ENCODE measurements around the gene FRA10AC1.
"Not testable (repeated sequence)": the region's sequence is repeated elsewhere in the genome, so short reads cannot be mapped to it uniquely, and the experiment has no call there.

FRA10AC1 gene

GRCh38 chr10:93703066-93703465 lies 674 bp upstream of the FRA10AC1 start:
- DNase-seq (ENCODE audit: low spot score), result no peak

DNA sequence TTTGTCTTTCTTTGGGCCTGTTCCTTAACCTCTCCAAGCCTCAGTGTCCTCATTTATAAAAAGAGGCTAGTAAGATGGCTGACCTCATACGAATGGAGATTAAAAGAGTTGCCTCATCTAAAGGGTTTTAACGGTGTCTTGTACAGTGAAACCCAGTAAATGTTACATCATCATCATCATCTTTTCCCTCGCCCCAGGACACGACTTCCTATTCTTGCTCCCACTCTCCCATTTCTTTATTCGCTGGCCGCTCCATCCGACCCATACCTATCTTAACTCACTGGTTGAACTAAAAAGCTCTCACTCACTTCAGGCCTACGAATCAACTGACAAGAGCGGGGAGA lies 554 bp downstream of the FRA10AC1 start:
- no peak for DNase-seq (ENCODE audit: low spot score)

GRCh38 chr10:93697207-93697606 lies 5.2 kb downstream of the FRA10AC1 start:
- no peak for DNase-seq (ENCODE audit: low spot score)

GRCh38 chr10:93696582-93696981 lies 5.8 kb downstream of the FRA10AC1 start:
- DNase-seq (ENCODE audit: low spot score), result not testable (repeated sequence)

GRCh38 chr10:93695740-93696139 lies 6.7 kb downstream of the FRA10AC1 start:
- no peak for DNase-seq (ENCODE audit: low spot score)

GRCh38 chr10:93687737-93688136 lies 14.7 kb downstream of the FRA10AC1 start:
- no peak for DNase-seq (ENCODE audit: low spot score)

- DNase-seq (ENCODE audit: low spot score), result peak; percentile 40
Observed at GRCh38 chr10:93680412-93681047, 21.9 kb downstream of the FRA10AC1 start.

DNA sequence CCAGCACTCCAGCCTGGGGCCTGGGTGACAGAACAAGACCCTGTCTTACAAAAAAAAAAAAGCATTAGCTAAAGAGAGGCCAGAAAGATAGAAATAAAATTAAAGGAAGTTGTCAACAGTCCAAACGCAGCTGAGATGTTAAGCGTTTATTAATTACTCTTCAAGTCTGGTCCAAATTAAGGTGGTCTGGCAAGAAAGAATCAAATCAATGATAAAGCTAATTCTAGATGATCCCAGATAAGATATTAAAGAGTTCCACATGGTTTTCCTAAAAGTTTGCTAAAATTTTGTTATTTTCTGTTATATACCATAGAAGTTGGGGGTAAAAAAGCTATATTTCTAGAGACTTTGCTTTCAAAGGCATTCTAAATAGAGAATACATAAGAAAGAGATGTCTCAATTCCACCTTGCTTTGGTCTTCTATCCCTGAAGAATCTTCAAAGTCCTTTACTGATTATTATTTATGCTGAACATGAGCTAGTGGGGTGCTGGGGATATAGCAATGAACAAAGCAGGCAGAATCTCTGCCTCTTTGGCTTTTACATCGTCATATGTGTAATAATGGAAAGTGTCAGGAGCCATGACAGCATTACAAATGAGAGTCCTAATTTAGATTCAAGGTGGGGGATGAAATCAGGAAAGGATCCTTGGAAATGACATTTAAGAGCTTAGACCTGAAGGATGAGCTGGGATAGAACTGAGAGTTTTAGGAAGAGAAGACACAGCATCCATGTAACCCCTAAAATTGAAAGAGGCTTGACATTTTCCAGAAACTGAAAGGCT lies 23.4 kb downstream of the FRA10AC1 start:
- no peak for DNase-seq (ENCODE audit: low spot score)

- DNase-seq (ENCODE audit: low spot score), result no peak
Observed at GRCh38 chr10:93678386-93678785, 24.0 kb downstream of the FRA10AC1 start.

GRCh38 chr10:93673791-93674190 lies 28.6 kb downstream of the FRA10AC1 start:
- DNase-seq (ENCODE audit: low spot score), result no peak

DNA sequence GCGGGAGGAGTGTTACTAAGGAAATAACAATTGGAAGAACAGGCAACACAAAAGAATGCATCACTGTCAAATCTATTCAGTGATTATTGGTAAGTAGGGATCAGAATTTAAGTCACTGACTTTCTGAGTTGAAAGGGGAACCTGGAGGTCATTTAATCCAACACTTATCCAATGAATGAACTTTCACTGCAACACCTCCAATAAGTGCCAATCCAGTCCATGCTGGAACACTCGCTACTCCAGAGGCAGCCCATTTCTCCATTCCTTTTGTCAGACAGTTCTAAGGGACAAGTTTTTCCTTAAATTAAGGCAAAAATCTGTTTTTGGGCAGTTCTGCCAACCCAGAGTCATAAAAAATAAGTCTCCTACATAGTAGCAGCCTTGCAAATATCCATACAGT lies 29.5 kb downstream of the FRA10AC1 start:
- no peak for DNase-seq (ENCODE audit: low spot score)

DNA sequence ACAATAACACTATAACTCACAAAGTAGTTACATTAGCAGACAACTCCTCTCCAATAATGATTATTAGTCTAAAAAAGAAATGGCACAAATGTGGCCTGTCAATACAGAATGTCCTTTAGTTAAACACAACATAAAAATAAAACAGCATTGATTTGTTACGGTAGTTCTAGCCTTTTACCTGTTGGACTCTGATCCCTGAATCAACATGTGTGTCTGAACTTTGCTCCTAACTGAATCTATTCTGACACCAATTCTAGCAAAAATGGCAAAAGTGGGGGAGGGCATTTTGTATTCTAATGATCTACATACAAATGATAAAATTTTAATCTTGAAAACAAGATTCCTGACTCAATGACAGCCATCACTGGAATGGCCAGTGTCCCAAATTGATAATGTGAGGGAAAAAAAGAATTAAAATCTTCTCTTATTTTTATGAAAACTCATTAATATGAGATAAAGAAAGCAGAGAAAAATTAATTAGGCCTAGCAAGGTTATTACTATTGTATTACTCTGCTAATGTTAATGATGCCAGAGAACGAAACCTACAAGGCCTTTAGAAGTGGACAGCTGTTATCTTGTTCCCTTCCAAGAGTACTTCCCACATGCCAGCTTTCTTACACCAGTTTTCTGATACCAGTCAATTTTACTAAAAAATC lies 30.2 kb downstream of the FRA10AC1 start:
- no peak for DNase-seq (ENCODE audit: low spot score)

DNA sequence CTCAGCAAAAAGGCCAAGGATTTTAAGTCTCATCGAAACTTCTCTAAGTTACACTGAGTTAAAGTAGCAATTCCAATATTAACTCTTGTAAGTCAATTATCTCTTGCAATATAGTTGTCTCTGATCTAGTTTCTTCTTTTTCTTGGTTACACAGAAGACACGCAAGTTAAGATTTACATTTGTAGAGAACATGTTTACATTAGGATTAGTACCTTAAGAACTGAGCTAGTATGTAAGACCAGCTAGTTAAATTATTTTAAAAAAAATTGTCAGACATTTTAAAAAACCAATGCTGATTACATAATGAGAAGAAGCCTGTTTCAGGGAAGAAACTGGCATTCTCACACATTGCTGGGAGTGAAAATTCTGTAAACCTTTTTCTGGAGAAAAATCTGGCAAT lies 31.4 kb downstream of the FRA10AC1 start:
- no peak for DNase-seq (ENCODE audit: low spot score)

GRCh38 chr10:93670372-93670771 lies 32.0 kb downstream of the FRA10AC1 start:
- DNase-seq (ENCODE audit: low spot score), result no peak

- no peak for DNase-seq (ENCODE audit: low spot score)
Observed at GRCh38 chr10:93667795-93668194, 34.6 kb downstream of the FRA10AC1 start.

- no peak for DNase-seq (ENCODE audit: low spot score)
Observed at GRCh38 chr10:93666030-93666429, 36.4 kb downstream of the FRA10AC1 start.

DNA sequence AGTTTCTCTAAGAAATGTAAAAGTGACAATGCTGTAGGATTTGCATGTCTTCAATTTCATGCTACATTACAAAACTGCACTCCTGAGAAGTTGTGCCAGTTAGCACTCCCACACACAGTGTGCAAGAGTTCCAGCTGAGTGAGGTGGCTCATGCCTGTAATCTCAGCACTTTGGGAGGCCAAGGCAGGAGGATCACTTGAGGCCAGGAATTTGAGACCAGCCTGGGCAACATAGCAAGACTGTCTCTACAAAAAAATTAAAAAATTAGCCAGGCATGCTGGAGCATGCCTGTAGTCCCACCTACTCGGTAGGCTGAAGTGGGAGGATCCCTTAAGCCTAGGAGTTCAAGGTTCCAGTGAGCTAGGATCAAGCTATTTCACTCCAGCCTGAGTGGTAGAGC lies 44.6 kb downstream of the FRA10AC1 start:
- no peak for DNase-seq (ENCODE audit: low spot score)

- DNase-seq (ENCODE audit: low spot score), result no peak
Observed at GRCh38 chr10:93656155-93656554, 46.2 kb downstream of the FRA10AC1 start.

- DNase-seq (ENCODE audit: low spot score), result no peak
Observed at GRCh38 chr10:93654201-93654600, 48.2 kb downstream of the FRA10AC1 start.

DNA sequence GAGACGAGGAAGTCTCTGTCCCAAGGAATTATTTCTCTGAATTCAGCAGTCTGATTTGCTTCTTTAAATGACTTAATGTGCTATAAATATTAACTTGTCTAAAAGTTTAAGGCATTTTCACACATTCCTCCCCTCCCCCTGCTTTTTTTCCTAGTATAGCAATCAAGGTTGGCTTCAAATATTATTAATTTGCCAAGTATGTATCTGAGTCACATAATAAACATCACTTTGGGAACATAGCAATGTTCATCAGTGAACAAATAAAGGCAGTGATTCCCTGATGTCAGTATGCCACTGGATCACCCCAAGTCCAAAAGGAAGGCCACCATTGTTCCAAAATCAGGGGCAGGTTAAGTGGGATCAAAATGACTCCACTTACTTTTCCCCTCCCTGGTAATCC lies 49.5 kb downstream of the FRA10AC1 start:
- DNase-seq (ENCODE audit: low spot score), result no peak

GRCh38 chr10:93639791-93640190 lies 62.6 kb downstream of the FRA10AC1 start:
- no peak for DNase-seq (ENCODE audit: low spot score)

DNA sequence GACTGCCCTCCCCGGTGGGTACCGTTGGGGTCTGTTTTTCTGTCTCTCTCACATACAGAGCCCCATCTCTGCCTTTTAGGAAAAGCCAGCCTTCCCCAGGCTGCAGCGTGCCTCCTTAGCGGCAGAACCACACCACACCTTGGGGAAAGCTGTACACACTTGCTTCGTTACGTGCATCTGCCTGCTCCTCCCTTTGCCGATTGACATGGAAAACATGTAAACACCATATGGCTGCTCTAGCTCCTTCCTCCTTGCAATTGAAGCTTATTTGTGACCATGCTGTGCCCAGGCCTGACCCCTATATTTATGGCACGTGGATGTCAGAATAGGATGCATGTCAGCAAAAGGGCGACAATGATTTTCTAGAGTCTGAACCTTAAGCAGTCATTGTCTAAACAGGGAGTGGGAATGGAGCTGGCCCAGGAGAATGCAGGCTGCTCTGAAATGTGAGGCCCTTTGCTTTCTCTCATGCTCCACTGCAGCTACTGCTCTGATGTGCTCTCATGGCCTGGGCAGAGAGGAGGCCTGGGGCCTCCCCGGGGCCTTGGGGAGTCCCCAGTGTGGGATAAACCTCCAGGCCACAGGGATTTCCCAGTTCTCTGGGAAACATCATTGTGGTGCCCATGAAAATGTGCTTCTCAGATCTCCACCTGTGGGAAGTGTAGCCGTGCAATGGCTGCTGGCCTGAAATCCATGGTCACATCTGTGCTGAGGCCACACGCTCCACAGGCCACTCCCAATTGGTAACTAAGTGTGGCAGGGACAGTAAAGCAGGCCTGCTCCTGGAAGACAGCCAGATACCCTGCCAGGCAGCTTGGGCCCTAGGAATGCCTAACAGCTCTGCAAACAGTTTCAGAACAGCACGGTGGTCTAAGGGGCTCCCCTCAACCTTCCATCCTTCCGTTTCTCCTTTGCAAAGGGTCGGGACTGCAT lies 71.5 kb downstream of the FRA10AC1 start:
- no peak for DNase-seq (ENCODE audit: low spot score)
